Rectal smooth muscle tissue (tissue), 1 donor: Measurements from ENCODE around the gene TM9SF2.
"Not testable (repeated sequence)": the region's sequence is repeated elsewhere in the genome, so short reads cannot be mapped to it uniquely, and the experiment has no call there.

Source experiments
- H3K27ac ChIP-seq: one replicate; pipeline ENCODE4 v1.7.0; 2013; ENCODE audit warnings: low read depth, low read length, inconsistent platforms
- H3K27me3 ChIP-seq: one replicate; pipeline ENCODE4 v1.7.0; 2013; ENCODE audit warnings: low read length; ENCODE audit not compliant: control insufficient read depth, insufficient read depth
- H3K36me3 ChIP-seq: one replicate; pipeline ENCODE4 v1.7.0; 2013; ENCODE audit warnings: low read length; ENCODE audit not compliant: control insufficient read depth, insufficient read depth
- H3K4me1 ChIP-seq: one replicate; pipeline ENCODE4 v1.7.0; 2013; ENCODE audit warnings: low read length; ENCODE audit not compliant: control insufficient read depth, insufficient read depth
- H3K4me3 ChIP-seq: one replicate; pipeline ENCODE4 v1.7.0; 2013; ENCODE audit warnings: low read length
- H3K9ac ChIP-seq: one replicate; pipeline ENCODE4 v1.7.0; 2013; ENCODE audit warnings: low read length

The TM9SF2 gene

GRCh38 chr13:99555149-99555548 is 53.9 kb downstream of the TM9SF2 start:
- H3K36me3 ChIP-seq, result peaks cover 19% of the 10 kb centered on the region
- H3K9ac ChIP-seq, result no peak overlapping the region
- no peaks in the 10 kb centered on the region for H3K4me1 ChIP-seq
- H3K27me3 ChIP-seq, result no peaks in the 10 kb centered on the region
- no peak overlapping the region for H3K4me3 ChIP-seq
- H3K27ac ChIP-seq, result no peak overlapping the region

GRCh38 chr13:99556867-99557443 is 55.7 kb downstream of the TM9SF2 start:
- peaks cover 16% of the 10 kb centered on the region for H3K36me3 ChIP-seq
- H3K4me3 ChIP-seq, result no peak overlapping the region
- H3K27ac ChIP-seq, result no peak overlapping the region
- no peaks in the 10 kb centered on the region for H3K27me3 ChIP-seq
- H3K4me1 ChIP-seq, result no peaks in the 10 kb centered on the region
- no peak overlapping the region for H3K9ac ChIP-seq

GRCh38 chr13:99558570-99559180 is 57.4 kb downstream of the TM9SF2 start:
- H3K27me3 ChIP-seq, result no peaks in the 10 kb centered on the region
- peaks cover 8% of the 10 kb centered on the region for H3K36me3 ChIP-seq
- no peak overlapping the region for H3K4me3 ChIP-seq
- H3K27ac ChIP-seq, result no peak overlapping the region
- no peaks in the 10 kb centered on the region for H3K4me1 ChIP-seq
- H3K9ac ChIP-seq, result no peak overlapping the region

- no peak overlapping the region for H3K9ac ChIP-seq
- H3K27ac ChIP-seq, result no peak overlapping the region
- H3K4me1 ChIP-seq, result no peaks in the 10 kb centered on the region
- no peak overlapping the region for H3K4me3 ChIP-seq
- peaks cover 6% of the 10 kb centered on the region for H3K36me3 ChIP-seq
- H3K27me3 ChIP-seq, result no peaks in the 10 kb centered on the region
Observed at GRCh38 chr13:99559560-99559959, 58.3 kb downstream of the TM9SF2 start.

- Histone ChIP-seq H3K4me3 (no peak overlapping the region), H3K36me3 (no peaks in the 10 kb centered on the region), H3K27me3 (no peaks in the 10 kb centered on the region), H3K9ac (no peak overlapping the region), H3K4me1 (no peaks in the 10 kb centered on the region), H3K27ac (no peak overlapping the region)
Observed at GRCh38 chr13:99563404-99563803, 62.1 kb downstream of the TM9SF2 start.

- no peak overlapping the region for H3K9ac ChIP-seq
- no peaks in the 10 kb centered on the region for H3K36me3 ChIP-seq
- no peak overlapping the region for H3K4me3 ChIP-seq
- no peaks in the 10 kb centered on the region for H3K4me1 ChIP-seq
- no peak overlapping the region for H3K27ac ChIP-seq
- H3K27me3 ChIP-seq, result no peaks in the 10 kb centered on the region
Observed at GRCh38 chr13:99564386-99564785, 63.1 kb downstream of the TM9SF2 start.

- Histone ChIP-seq H3K27me3 (no peaks in the 10 kb centered on the region), H3K27ac (no peak overlapping the region), H3K4me1 (no peaks in the 10 kb centered on the region), H3K4me3 (no peak overlapping the region), H3K36me3 (no peaks in the 10 kb centered on the region), H3K9ac (no peak overlapping the region)
Observed at GRCh38 chr13:99565478-99566124, 64.3 kb downstream of the TM9SF2 start.

GRCh38 chr13:99566125-99567083 is 65.1 kb downstream of the TM9SF2 start:
- H3K9ac ChIP-seq, result no peak overlapping the region
- H3K27me3 ChIP-seq, result no peaks in the 10 kb centered on the region
- no peaks in the 10 kb centered on the region for H3K36me3 ChIP-seq
- H3K4me3 ChIP-seq, result no peak overlapping the region
- H3K4me1 ChIP-seq, result no peaks in the 10 kb centered on the region
- no peak overlapping the region for H3K27ac ChIP-seq

- not testable (repeated sequence) for H3K27me3 ChIP-seq, H3K27ac ChIP-seq, H3K36me3 ChIP-seq, H3K4me1 ChIP-seq, H3K9ac ChIP-seq, H3K4me3 ChIP-seq
Observed at GRCh38 chr13:99568901-99569300, 67.6 kb downstream of the TM9SF2 start.

GRCh38 chr13:99572131-99572530 is 70.9 kb downstream of the TM9SF2 start:
- H3K4me1 ChIP-seq, result no peaks in the 10 kb centered on the region
- H3K9ac ChIP-seq, result no peak overlapping the region
- H3K36me3 ChIP-seq, result no peaks in the 10 kb centered on the region
- no peak overlapping the region for H3K4me3 ChIP-seq
- no peaks in the 10 kb centered on the region for H3K27me3 ChIP-seq
- no peak overlapping the region for H3K27ac ChIP-seq

GRCh38 chr13:99572921-99573320 is 71.6 kb downstream of the TM9SF2 start:
- Histone ChIP-seq H3K4me1 (no peaks in the 10 kb centered on the region), H3K4me3 (no peak overlapping the region), H3K27me3 (no peaks in the 10 kb centered on the region), H3K27ac (no peak overlapping the region), H3K9ac (no peak overlapping the region), H3K36me3 (no peaks in the 10 kb centered on the region)

GRCh38 chr13:99575376-99576120 is 74.3 kb downstream of the TM9SF2 start:
- H3K4me1 ChIP-seq, result no peaks in the 10 kb centered on the region
- H3K9ac ChIP-seq, result no peak overlapping the region
- H3K4me3 ChIP-seq, result no peak overlapping the region
- H3K36me3 ChIP-seq, result no peaks in the 10 kb centered on the region
- H3K27ac ChIP-seq, result no peak overlapping the region
- H3K27me3 ChIP-seq, result no peaks in the 10 kb centered on the region
